Measurements from ENCODE around the gene USF2. TPM values are rescaled to one million over a fixed set of nuclear protein-coding genes. Genes with fewer than 3 reads are reported as not detected.

Gene USF2
- total and polyA plus RNA-seq, 2 donors (not counting 1 experiment from before 2014, with no cell fraction given) = 53.8 to 74.9 TPM

- Histone ChIP-seq H3K4me2 (ENCODE audit: extremely low read depth, insufficient read depth, low read length) (no peak overlapping the region), H3K9me3 (ENCODE audit: control insufficient read depth, insufficient read depth, low read depth, low read length) (no peaks in the 10 kb centered on the region), H3K36me3 (ENCODE audit: control insufficient read depth, insufficient read depth, low read length) (peaks cover 7% of the 10 kb centered on the region), H3K4me3 (replicated peaks in 1 of 4; ENCODE audit: control extremely low read depth in 1 of 4, insufficient read depth in 1 of 4, low read depth in 3 of 4, low read length in 4 of 4) (no peak overlapping the region), H4K20me1 (ENCODE audit: control insufficient read depth, extremely low read depth, insufficient read depth, low read length) (no peaks in the 10 kb centered on the region), H3K4me1 (ENCODE audit: control insufficient read depth, extremely low read depth, insufficient read depth, low read length) (no peaks in the 10 kb centered on the region), H3K9ac (ENCODE audit: insufficient read depth, low read length) (no peak overlapping the region), H2AFZ (ENCODE audit: low read length) (no peak overlapping the region), H3K27ac (ENCODE audit: insufficient read depth, low read length) (no peak overlapping the region), H3K27me3 (ENCODE audit: control insufficient read depth, insufficient read depth, low read length) (no peaks in the 10 kb centered on the region), H3K79me2 (ENCODE audit: control insufficient read depth, insufficient read depth, low read length) (no peaks in the 10 kb centered on the region)
- no peak for TF ChIP-seq CTCF (conservative IDR thresholded peaks at IDR 0.05 in 1 of 2, IDR thresholded peaks at IDR 0.05 in 1 of 2; ENCODE audit: low read depth in 1 of 2, low read length in 2 of 2)
- TF ChIP-seq EZH2 (IDR thresholded peaks at IDR 0.05; ENCODE audit: low read length, missing control alignments) = no peak
- no peak for DNase-seq (ENCODE audit: low read depth in 2 of 2)
These were observed 10.6 kb downstream of the USF2 start for GRCh38 chr19:35279374-35279773.

- Histone ChIP-seq H3K4me3 (replicated peaks in 1 of 4; ENCODE audit: control extremely low read depth in 1 of 4, insufficient read depth in 1 of 4, low read depth in 3 of 4, low read length in 4 of 4) (no peak overlapping the region), H3K4me1 (ENCODE audit: control insufficient read depth, extremely low read depth, insufficient read depth, low read length) (no peaks in the 10 kb centered on the region)
These were observed 11.4 kb downstream of the USF2 start for GRCh38 chr19:35279985-35280821.

GRCh38 chr19:35281303-35281702 is 12.5 kb downstream of the USF2 start:
- TF ChIP-seq CTCF (conservative IDR thresholded peaks at IDR 0.05 in 1 of 2, IDR thresholded peaks at IDR 0.05 in 1 of 2; ENCODE audit: low read depth in 1 of 2, low read length in 2 of 2) = no peak
- no peak for TF ChIP-seq EZH2 (IDR thresholded peaks at IDR 0.05; ENCODE audit: low read length, missing control alignments)
- Histone ChIP-seq H3K4me1 (ENCODE audit: control insufficient read depth, extremely low read depth, insufficient read depth, low read length) (no peaks in the 10 kb centered on the region), H4K20me1 (ENCODE audit: control insufficient read depth, extremely low read depth, insufficient read depth, low read length) (no peaks in the 10 kb centered on the region), H3K79me2 (ENCODE audit: control insufficient read depth, insufficient read depth, low read length) (no peaks in the 10 kb centered on the region), H3K27me3 (ENCODE audit: control insufficient read depth, insufficient read depth, low read length) (no peaks in the 10 kb centered on the region), H2AFZ (ENCODE audit: low read length) (no peak overlapping the region), H3K36me3 (ENCODE audit: control insufficient read depth, insufficient read depth, low read length) (peaks cover 7% of the 10 kb centered on the region), H3K4me3 (replicated peaks in 1 of 4; ENCODE audit: control extremely low read depth in 1 of 4, insufficient read depth in 1 of 4, low read depth in 3 of 4, low read length in 4 of 4) (no peak overlapping the region), H3K4me2 (ENCODE audit: extremely low read depth, insufficient read depth, low read length) (no peak overlapping the region), H3K9me3 (ENCODE audit: control insufficient read depth, insufficient read depth, low read depth, low read length) (no peaks in the 10 kb centered on the region), H3K9ac (ENCODE audit: insufficient read depth, low read length) (no peak overlapping the region), H3K27ac (ENCODE audit: insufficient read depth, low read length) (no peak overlapping the region)
- DNase-seq (ENCODE audit: low read depth in 2 of 2) = no peak

More at GRCh38 chr19:35279985-35280821, 11.4 kb downstream of the USF2 start:
- Histone ChIP-seq H4K20me1 (ENCODE audit: control insufficient read depth, extremely low read depth, insufficient read depth, low read length) (no peaks in the 10 kb centered on the region), H3K4me2 (ENCODE audit: extremely low read depth, insufficient read depth, low read length) (no peak overlapping the region), H3K9me3 (ENCODE audit: control insufficient read depth, insufficient read depth, low read depth, low read length) (no peaks in the 10 kb centered on the region), H3K27me3 (ENCODE audit: control insufficient read depth, insufficient read depth, low read length) (no peaks in the 10 kb centered on the region), H3K9ac (ENCODE audit: insufficient read depth, low read length) (no peak overlapping the region), H3K36me3 (ENCODE audit: control insufficient read depth, insufficient read depth, low read length) (peaks cover 7% of the 10 kb centered on the region), H3K79me2 (ENCODE audit: control insufficient read depth, insufficient read depth, low read length) (no peaks in the 10 kb centered on the region), H3K27ac (ENCODE audit: insufficient read depth, low read length) (no peak overlapping the region), H2AFZ (ENCODE audit: low read length) (no peak overlapping the region)
- TF ChIP-seq CTCF (conservative IDR thresholded peaks at IDR 0.05 in 1 of 2, IDR thresholded peaks at IDR 0.05 in 1 of 2; ENCODE audit: low read depth in 1 of 2, low read length in 2 of 2) = no peak
- no peak for TF ChIP-seq EZH2 (IDR thresholded peaks at IDR 0.05; ENCODE audit: low read length, missing control alignments)
- DNase-seq (ENCODE audit: low read depth in 2 of 2) = no peak
